GM12865 (cell line): Measurements from ENCODE around the gene IFT74.

ENCODE experiments used
- DNase-seq: peaks from one replicate; pipeline ENCODE4 v3.0.0; 2010; ENCODE audit warnings: low read depth
- H3K4me3 ChIP-seq: 2 replicates; pipeline ENCODE4 v1.5.1; 2011; ENCODE audit warnings: mild to moderate bottlenecking, low read depth, low read length, control low read depth
- CTCF ChIP-seq: IDR thresholded peaks from 2 replicates; pipeline ENCODE4 v1.5.1; 2011; ENCODE audit warnings: low read length, control low read depth, low read depth, inconsistent platforms; ENCODE audit not compliant: insufficient read depth; ENCODE audit errors: missing control alignments

IFT74 gene

GRCh38 chr9:27059907-27060306, 103.7 kb downstream of the IFT74 start:
- no peak overlapping the region for H3K4me3 ChIP-seq
- no peak for DNase-seq
- TF ChIP-seq CTCF = no peak

- no peak for TF ChIP-seq CTCF
- H3K4me3 ChIP-seq = no peak overlapping the region
- DNase-seq = no peak
Measured at GRCh38 chr9:27065288-27065687, 109.1 kb downstream of the IFT74 start.

GRCh38 chr9:27073841-27074728, 117.9 kb downstream of the IFT74 start:
- DNase-seq = no peak
- no peak overlapping the region for H3K4me3 ChIP-seq
- no peak for TF ChIP-seq CTCF

GRCh38 chr9:27078685-27079084, 122.5 kb downstream of the IFT74 start:
- DNase-seq = no peak
- TF ChIP-seq CTCF = no peak
- H3K4me3 ChIP-seq = no peak overlapping the region

- no peak overlapping the region for H3K4me3 ChIP-seq
- no peak for TF ChIP-seq CTCF
- no peak for DNase-seq
Measured at GRCh38 chr9:27085456-27085855, 129.2 kb downstream of the IFT74 start.

GRCh38 chr9:27086818-27087680, 130.8 kb downstream of the IFT74 start:
- no peak for DNase-seq
- no peak overlapping the region for H3K4me3 ChIP-seq
- no peak for TF ChIP-seq CTCF

GRCh38 chr9:27088981-27089380, 132.8 kb downstream of the IFT74 start:
- no peak for TF ChIP-seq CTCF
- no peak overlapping the region for H3K4me3 ChIP-seq
- DNase-seq = no peak
